Esophagus squamous epithelium (tissue), 4 donors: Measurements from ENCODE around the gene MYOZ2.

ENCODE experiments used
- CTCF ChIP-seq, 6 experiments: fragments of 450-650 bp in 4 of 6; fragments of 200-600 bp in 2 of 6; sonication (generic) in 2 of 6; IDR thresholded peaks; one replicate each; pipeline ENCODE4 v1.5.1; 2016 to 2019; ENCODE audit warnings: antibody characterized with exemption in 6 of 6, mild to moderate bottlenecking in 4 of 6, moderate library complexity in 4 of 6
- POLR2A ChIP-seq, 4 donors: fragments of 450-650 bp; IDR thresholded peaks; one replicate each; pipeline ENCODE4 v1.6.1; 2017; ENCODE audit warnings: antibody characterized with exemption in 4 of 4, mild to moderate bottlenecking in 4 of 4, moderate library complexity in 3 of 4

GRCh38 chr4:119204916-119205315, 69.3 kb downstream of the MYOZ2 start:
- TF ChIP-seq CTCF (IDR thresholded peaks at IDR 0.05), result no peak
- no peak for TF ChIP-seq POLR2A (IDR thresholded peaks at IDR 0.05)
